Thyroid gland (tissue), 4 donors: ENCODE data around the gene MLLT6. TPM values are rescaled to one million over a fixed set of nuclear protein-coding genes. Genes with fewer than 3 reads are reported as not detected.
A peak's percentile ranks its signal among the peaks of the same experiment; 100 is the strongest.

ENCODE experiments used
- DNase-seq, 2 donors: peaks; one replicate each; pipeline ENCODE4 v3.0.0-alpha.2; 2019
- H3K27ac ChIP-seq, 3 donors: fragments of 200-600 bp; sonication (generic); 1 replicate in 2 of 3; 2 replicates in 1 of 3; pipeline ENCODE4 v1.5.1; 2016 to 2019; ENCODE audit warnings: mild to moderate bottlenecking in 1 of 3, moderate library complexity in 1 of 3
- H3K27me3 ChIP-seq: fragments of 200-600 bp; sonication (generic); one replicate; pipeline ENCODE4 v1.5.1; 2019
- H3K36me3 ChIP-seq, 2 donors: fragments of 200-600 bp; sonication (generic); one replicate each; pipeline ENCODE4 v1.5.1; 2016 to 2019
- H3K4me1 ChIP-seq, 2 donors: fragments of 200-600 bp; sonication (generic); one replicate each; pipeline ENCODE4 v1.5.1; 2017 to 2019
- H3K4me3 ChIP-seq, 3 donors: fragments of 200-600 bp; sonication (generic); replicated peaks in 1 of 3; 1 replicate in 2 of 3; 2 replicates in 1 of 3; pipeline ENCODE4 v1.5.1; 2016; ENCODE audit warnings: mild to moderate bottlenecking in 1 of 3
- H3K9me3 ChIP-seq: fragments of 200-600 bp; sonication (generic); one replicate; pipeline ENCODE4 v1.5.1; 2017
- CTCF ChIP-seq, 6 experiments: fragments of 200-600 bp in 3 of 6; fragments of 450-650 bp in 3 of 6; sonication (generic) in 3 of 6; IDR thresholded peaks; one replicate each; pipeline ENCODE4 v1.5.1; 2016 to 2019; ENCODE audit warnings: antibody characterized with exemption in 6 of 6, mild to moderate bottlenecking in 2 of 6, inconsistent platforms in 1 of 6, moderate library complexity in 1 of 6
- POLR2A ChIP-seq, 2 donors: fragments of 450-650 bp; IDR thresholded peaks; one replicate each; pipeline ENCODE4 v1.6.1; 2017; ENCODE audit warnings: antibody characterized with exemption in 2 of 2, mild to moderate bottlenecking in 2 of 2, moderate library complexity in 1 of 2
- WGBS, 2 donors: methylation state at CpG; one replicate each; pipeline ENCODE4 v1.1.5; 2017; 5-methylcytosine and 5-hydroxymethylcytosine counted together
- intact Hi-C: fragments of 100-400 bp; cut with DNase I; formaldehyde crosslinking; loops from one replicate; pipeline ENCODE4 v1.15.1; 2023
- total RNA-seq, 4 donors: library from RNA; depleted of rRNA; stranded (reverse); fragments of >200 nt; gene quantifications; one replicate each; pipeline ENCODE4 v1.2.3, GENCODE V29; 2016

MLLT6 gene
- total RNA-seq, 4 donors from 2014 or later = 111 to 192 (median 115) TPM

GRCh38 chr17:38659415-38659814 is 45.7 kb upstream of the MLLT6 start:
- DNase-seq = no peak
- Histone ChIP-seq H3K27me3 (no peaks in the 10 kb centered on the region), H3K4me1 (no peaks in the 10 kb centered on the region), H3K9me3 (no peaks in the 10 kb centered on the region), H3K27ac (no peak overlapping the region), H3K4me3 (no peak overlapping the region), H3K36me3 (no peaks in the 10 kb centered on the region)
- TF ChIP-seq CTCF (IDR thresholded peaks at IDR 0.05) = no peak
- TF ChIP-seq POLR2A (IDR thresholded peaks at IDR 0.05) = no peak
- intact Hi-C loops = no loop called here
- WGBS, 2 donors = 87 to 93% methylated on average over 6 to 7 of the region's 7 CpGs

DNA sequence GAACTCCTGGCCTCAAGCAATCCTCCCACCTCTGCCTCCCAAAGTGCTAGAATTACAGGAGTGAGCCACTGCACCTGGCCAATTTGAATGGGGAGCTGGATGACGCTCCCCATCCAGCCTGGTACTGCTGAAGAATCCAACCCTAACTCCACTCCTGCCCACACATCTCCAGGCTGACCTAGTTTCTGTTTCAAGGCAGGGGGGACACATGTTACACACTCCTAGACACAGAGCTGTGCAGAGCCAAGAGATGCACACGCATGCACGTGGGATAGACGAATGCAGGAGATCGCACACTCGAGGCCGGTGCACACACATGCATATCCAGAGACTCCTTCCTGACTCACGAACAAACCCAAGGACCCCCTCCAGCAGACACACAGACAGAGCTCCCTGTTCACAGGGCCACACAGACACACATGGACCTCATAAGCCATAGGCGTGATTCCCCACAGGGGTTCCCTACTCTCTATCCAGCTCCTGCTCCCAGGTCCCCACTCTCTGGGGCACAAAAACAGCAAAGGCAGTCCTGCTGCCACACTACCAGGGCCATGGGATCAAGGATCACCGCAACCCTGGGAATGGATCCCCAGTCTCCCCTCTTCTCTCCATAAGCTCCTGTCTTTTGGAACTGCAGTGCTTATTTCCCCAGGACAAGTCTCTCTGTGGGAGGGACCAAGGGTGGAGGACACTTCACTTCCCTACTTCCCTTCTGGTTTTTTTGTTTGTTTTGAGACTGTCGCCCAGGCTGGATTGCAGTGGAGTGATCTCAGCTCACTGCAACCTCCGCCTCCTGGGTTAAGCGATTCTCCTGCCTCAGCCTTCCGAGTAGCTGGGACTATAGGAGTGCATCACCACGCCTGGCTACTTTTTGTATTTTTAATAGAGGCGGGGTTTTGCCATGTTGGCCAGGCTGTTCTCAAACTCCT is 44.7 kb upstream of the MLLT6 start:
- intact Hi-C loops = no loop called here
- Histone ChIP-seq H3K27me3 (no peaks in the 10 kb centered on the region), H3K4me3 (no peak overlapping the region), H3K9me3 (no peaks in the 10 kb centered on the region), H3K36me3 (no peaks in the 10 kb centered on the region), H3K27ac (no peak overlapping the region), H3K4me1 (no peaks in the 10 kb centered on the region)
- 54 to 66% methylated on average over 15 to 16 of the region's 16 CpGs for WGBS, 2 donors
- DNase-seq = peak; percentile 33 to 54
- TF ChIP-seq CTCF (IDR thresholded peaks at IDR 0.05) = no peak
- no peak for TF ChIP-seq POLR2A (IDR thresholded peaks at IDR 0.05)

DNA sequence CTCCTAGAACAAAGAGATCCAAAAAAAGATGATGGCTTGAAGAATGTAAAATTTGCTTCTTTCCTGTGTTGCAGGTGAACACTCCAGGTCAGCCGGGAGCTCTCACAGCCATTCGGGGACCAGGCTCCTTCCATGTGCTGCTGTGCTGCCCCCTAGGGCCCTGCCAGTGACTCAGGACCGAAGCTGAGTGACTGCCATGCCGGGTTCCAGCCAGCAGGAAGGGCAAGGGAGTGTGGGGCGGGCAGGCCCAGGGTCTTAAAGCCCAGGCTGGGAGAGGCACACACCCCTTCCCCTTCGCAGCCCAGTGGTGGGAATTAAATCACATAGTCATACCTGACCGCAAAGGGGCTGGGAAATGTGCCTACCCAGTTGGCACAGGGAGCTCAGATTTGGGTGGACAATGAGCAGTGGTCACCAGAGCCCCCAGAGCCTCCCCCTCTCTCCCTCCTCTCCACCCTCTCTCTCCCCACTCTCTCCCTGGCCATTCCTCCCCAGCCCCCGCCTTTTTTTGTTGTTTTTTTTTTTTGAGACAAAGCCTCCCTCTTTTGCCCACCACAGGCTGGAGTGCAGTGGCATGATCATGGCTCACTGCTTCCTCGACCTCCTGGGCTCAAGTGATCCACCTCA is 41.8 kb upstream of the MLLT6 start:
- H3K36me3 ChIP-seq = no peaks in the 10 kb centered on the region
- H3K4me3 ChIP-seq = no peak overlapping the region
- H3K9me3 ChIP-seq = no peaks in the 10 kb centered on the region
- H3K4me1 ChIP-seq = no peaks in the 10 kb centered on the region
- TF ChIP-seq POLR2A (IDR thresholded peaks at IDR 0.05) = no peak
- TF ChIP-seq CTCF (IDR thresholded peaks at IDR 0.05) = peak; percentile 28 to 68 (median 56)
- no peaks in the 10 kb centered on the region for H3K27me3 ChIP-seq
- intact Hi-C loops = no loop called here
- 17 to 19% methylated on average over 9 of the region's 9 CpGs for WGBS, 2 donors
- peak; percentile 73 for DNase-seq
- H3K27ac ChIP-seq = no peak overlapping the region

DNA sequence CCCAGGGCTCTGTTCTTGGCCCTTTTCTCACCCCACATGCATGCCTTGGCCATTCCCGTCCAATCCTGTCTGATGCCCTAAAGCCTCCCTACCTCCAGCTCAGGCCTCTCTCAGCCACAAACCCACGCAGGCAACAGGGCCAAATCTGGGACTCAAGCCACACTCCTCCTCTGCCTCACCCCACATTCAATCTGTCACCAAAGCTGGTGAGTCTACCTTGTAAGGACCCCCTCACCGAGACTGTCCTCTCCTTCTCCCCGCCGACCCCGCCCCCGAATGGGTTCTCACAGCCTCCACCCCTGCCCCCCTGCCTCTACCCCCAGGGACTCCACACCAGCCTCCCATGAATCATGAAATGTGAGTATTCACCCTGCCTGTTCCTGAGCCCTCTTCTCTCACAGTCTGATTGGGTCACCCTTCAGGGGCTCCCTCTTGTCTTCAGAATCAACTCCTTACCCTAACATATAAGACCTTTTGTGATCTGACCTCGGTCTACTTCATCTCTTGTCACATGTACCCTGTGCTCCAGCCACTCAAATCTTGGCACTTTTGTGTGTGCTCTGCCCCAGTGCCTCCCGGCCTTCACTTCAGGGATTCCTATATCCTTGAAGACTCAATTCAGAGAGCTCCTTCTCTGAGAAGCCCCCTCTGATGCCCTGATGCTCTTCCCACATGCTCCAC is 41.0 kb upstream of the MLLT6 start:
- 87 to 90% methylated on average over 9 of the region's 9 CpGs for WGBS, 2 donors
- intact Hi-C loops = no loop called here
- Histone ChIP-seq H3K27ac (no peak overlapping the region), H3K27me3 (no peaks in the 10 kb centered on the region), H3K4me1 (no peaks in the 10 kb centered on the region), H3K36me3 (no peaks in the 10 kb centered on the region), H3K4me3 (no peak overlapping the region), H3K9me3 (no peaks in the 10 kb centered on the region)
- TF ChIP-seq CTCF (IDR thresholded peaks at IDR 0.05) (no peak), POLR2A (IDR thresholded peaks at IDR 0.05) (no peak)
- DNase-seq = no peak
